ENCODE results near the gene NR6A1.

DNA sequence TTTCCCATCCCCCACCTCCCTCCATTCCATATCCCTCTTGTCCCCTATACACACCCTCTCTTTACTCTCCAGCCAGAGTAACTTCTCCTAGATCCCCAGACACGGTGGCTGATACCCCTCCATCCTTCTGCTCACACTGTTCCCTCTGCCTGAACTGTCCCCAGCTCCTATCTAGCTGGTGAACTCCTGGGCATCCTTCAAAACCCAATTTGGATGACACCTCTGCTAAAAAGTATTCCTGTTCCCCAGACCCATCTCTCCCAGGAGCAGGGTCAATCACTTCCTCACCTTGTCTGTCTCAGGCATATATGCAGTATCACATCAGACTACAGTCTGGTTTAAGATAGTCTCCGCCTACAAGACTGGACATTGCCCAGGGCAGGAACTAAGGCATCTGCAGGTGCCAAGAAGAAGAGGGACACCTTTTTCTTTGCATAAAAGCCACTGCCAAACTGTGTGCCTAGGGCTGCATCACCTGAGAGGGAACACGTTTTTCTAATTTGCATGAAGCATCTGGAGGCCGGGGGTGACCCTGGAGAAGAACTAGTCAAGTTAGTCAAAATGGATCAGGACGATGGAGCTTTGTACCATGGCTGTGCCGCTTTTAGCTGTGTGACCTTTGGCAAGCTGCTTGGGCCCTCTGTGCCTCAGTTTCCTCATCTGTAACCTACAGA, 291.0 kb downstream of the NR6A1 start:
- TF ChIP-seq, protein P1, sequence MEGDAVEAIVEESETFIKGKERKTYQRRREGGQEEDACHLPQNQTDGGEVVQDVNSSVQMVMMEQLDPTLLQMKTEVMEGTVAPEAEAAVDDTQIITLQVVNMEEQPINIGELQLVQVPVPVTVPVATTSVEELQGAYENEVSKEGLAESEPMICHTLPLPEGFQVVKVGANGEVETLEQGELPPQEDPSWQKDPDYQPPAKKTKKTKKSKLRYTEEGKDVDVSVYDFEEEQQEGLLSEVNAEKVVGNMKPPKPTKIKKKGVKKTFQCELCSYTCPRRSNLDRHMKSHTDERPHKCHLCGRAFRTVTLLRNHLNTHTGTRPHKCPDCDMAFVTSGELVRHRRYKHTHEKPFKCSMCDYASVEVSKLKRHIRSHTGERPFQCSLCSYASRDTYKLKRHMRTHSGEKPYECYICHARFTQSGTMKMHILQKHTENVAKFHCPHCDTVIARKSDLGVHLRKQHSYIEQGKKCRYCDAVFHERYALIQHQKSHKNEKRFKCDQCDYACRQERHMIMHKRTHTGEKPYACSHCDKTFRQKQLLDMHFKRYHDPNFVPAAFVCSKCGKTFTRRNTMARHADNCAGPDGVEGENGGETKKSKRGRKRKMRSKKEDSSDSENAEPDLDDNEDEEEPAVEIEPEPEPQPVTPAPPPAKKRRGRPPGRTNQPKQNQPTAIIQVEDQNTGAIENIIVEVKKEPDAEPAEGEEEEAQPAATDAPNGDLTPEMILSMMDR (IDR thresholded peaks at IDR 0.05 in 8 of 11, conservative IDR thresholded peaks at IDR 0.05 in 3 of 11) = no peak
- TF ChIP-seq POLR2A (IDR thresholded peaks at IDR 0.05) = no peak
